ENCODE measurements around the gene BICC1. TPM values are rescaled to one million over a fixed set of nuclear protein-coding genes. Genes with fewer than 3 reads are reported as not detected.

BICC1 gene
- total and polyA plus RNA-seq, 2 of the 13 experiments (the other 11 are each of a cell fraction or from before 2014, with no cell fraction given), result 0.18 to 1.5 TPM

DNA sequence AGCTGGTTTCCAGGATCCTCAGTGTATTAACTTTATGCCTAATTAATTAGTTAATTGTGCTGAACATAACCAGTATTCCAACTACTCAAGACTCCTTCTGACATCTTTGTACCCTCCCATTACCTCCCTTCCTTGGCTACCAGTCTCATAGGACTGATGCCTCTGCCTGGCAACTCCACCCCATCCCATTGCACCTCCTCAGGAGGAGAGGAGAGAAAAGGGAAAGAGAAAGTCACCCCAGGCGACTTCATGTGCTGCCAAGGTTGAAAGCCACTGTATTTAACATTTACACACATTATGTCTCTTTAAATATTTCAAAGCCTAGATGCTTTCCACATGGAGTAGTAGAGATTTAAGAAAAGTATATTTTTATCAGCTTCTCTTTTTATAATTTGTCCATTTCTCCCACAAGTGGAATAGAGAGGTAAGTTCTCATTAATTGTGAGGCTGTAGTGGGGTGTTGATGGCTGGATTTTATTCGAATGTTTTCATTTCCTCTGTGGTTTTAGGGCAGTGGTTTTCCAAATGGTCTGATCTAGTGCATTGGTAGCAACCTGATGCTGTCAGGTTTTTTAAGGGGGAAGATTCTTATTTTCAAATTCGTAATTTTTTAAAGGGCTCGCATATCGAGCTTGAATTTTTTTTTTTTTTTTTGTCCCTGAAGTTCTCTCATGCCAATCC is 148.0 kb downstream of the BICC1 start (continued):
- TF ChIP-seq ZNF484 (CRISPR knock-in tag; IDR thresholded peaks at IDR 0.05; ENCODE audit: borderline replicate concordance, low read depth) (no peak), ZNF10 (CRISPR knock-in tag; IDR thresholded peaks at IDR 0.05; ENCODE audit: borderline replicate concordance, low read depth) (no peak), ZMYM2 (CRISPR knock-in tag; IDR thresholded peaks at IDR 0.05) (no peak)
- TF ChIP-seq, protein P1, sequence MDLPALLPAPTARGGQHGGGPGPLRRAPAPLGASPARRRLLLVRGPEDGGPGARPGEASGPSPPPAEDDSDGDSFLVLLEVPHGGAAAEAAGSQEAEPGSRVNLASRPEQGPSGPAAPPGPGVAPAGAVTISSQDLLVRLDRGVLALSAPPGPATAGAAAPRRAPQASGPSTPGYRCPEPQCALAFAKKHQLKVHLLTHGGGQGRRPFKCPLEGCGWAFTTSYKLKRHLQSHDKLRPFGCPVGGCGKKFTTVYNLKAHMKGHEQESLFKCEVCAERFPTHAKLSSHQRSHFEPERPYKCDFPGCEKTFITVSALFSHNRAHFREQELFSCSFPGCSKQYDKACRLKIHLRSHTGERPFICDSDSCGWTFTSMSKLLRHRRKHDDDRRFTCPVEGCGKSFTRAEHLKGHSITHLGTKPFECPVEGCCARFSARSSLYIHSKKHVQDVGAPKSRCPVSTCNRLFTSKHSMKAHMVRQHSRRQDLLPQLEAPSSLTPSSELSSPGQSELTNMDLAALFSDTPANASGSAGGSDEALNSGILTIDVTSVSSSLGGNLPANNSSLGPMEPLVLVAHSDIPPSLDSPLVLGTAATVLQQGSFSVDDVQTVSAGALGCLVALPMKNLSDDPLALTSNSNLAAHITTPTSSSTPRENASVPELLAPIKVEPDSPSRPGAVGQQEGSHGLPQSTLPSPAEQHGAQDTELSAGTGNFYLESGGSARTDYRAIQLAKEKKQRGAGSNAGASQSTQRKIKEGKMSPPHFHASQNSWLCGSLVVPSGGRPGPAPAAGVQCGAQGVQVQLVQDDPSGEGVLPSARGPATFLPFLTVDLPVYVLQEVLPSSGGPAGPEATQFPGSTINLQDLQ (CRISPR knock-in tag; IDR thresholded peaks at IDR 0.05), result no peak

DNA sequence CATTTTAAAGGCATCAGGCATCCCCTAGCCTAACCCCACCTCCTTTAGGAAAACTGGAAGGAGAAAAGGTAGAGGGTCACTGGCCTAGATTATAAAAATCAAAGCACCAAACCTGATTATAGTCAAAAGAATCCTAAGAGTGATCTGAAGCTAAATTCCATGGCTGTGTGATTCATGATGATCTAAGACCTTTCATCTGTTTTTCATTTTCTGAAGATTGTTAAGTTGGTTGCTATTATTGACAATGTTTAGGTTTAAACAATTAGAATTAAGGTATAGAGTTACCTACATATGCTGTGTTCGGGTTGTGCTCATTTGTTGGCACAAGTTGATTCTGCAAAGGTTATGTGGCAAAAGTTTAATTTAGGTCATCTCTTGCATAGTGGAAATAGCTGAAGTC is 148.7 kb downstream of the BICC1 start:
- ChIA-PET CTCF (ENCODE audit: low intra/inter-chr PET ratio, low total read pairs) (no interaction called here), POLR2A (no interaction called here)
- peaks cover 23% of the 10 kb centered on the region for H3K4me1 ChIP-seq (ENCODE audit: insufficient read depth, low read length)
- no peak overlapping the region for H3K9ac ChIP-seq (ENCODE audit: insufficient read depth, low read depth, low read length)
- ATAC-seq, result no peak
- H3K79me2 ChIP-seq (ENCODE audit: insufficient read depth, low read length), result no peaks in the 10 kb centered on the region
- TF ChIP-seq ZNF253 (CRISPR knock-in tag; IDR thresholded peaks at IDR 0.05; ENCODE audit: borderline replicate concordance), result no peak
- TF ChIP-seq ZNF256 (CRISPR knock-in tag; conservative IDR thresholded peaks at IDR 0.05), result no peak
- TF ChIP-seq, protein P2, sequence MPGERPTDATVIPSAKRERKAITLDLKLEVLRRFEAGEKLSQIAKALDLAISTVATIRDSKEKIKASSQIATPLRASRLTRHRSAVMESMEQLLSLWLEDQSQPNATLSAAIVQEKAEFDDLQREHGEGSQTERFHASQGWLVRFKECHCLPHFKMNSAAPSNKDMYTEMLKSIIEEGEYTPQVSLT (CRISPR knock-in tag; IDR thresholded peaks at IDR 0.05; ENCODE audit: borderline replicate concordance, low read depth), result no peak
- no peak for TF ChIP-seq IRX3 (CRISPR knock-in tag; IDR thresholded peaks at IDR 0.05; ENCODE audit: borderline replicate concordance, low read depth)
- TF ChIP-seq ZNF644 (CRISPR knock-in tag; IDR thresholded peaks at IDR 0.05; ENCODE audit: low read depth), result no peak
- TF ChIP-seq, protein P3, sequence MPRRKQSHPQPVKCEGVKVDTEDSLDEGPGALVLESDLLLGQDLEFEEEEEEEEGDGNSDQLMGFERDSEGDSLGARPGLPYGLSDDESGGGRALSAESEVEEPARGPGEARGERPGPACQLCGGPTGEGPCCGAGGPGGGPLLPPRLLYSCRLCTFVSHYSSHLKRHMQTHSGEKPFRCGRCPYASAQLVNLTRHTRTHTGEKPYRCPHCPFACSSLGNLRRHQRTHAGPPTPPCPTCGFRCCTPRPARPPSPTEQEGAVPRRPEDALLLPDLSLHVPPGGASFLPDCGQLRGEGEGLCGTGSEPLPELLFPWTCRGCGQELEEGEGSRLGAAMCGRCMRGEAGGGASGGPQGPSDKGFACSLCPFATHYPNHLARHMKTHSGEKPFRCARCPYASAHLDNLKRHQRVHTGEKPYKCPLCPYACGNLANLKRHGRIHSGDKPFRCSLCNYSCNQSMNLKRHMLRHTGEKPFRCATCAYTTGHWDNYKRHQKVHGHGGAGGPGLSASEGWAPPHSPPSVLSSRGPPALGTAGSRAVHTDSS (CRISPR knock-in tag; conservative IDR thresholded peaks at IDR 0.05), result no peak
- TF ChIP-seq TEAD2 (CRISPR knock-in tag; IDR thresholded peaks at IDR 0.05), result no peak
- TF ChIP-seq, protein P4, sequence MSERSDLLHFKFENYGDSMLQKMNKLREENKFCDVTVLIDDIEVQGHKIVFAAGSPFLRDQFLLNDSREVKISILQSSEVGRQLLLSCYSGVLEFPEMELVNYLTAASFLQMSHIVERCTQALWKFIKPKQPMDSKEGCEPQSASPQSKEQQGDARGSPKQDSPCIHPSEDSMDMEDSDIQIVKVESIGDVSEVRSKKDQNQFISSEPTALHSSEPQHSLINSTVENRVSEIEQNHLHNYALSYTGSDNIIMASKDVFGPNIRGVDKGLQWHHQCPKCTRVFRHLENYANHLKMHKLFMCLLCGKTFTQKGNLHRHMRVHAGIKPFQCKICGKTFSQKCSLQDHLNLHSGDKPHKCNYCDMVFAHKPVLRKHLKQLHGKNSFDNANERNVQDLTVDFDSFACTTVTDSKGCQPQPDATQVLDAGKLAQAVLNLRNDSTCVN (CRISPR knock-in tag; IDR thresholded peaks at IDR 0.05; ENCODE audit: borderline replicate concordance), result no peak
- no peak overlapping the region for H3K4me3 ChIP-seq (replicated peaks in 1 of 3; ENCODE audit: insufficient read depth in 1 of 3, low read depth in 2 of 3, low read length in 3 of 3)
- no peak overlapping the region for H3K4me2 ChIP-seq (ENCODE audit: low read depth, low read length)
- no peaks in the 10 kb centered on the region for H3K36me3 ChIP-seq (replicated peaks in 1 of 2; ENCODE audit: control insufficient read depth in 1 of 2, insufficient read depth in 2 of 2, low read length in 2 of 2)
- peaks cover 15% of the 10 kb centered on the region; the same call in 1 of the 2 replicates for H3K9me3 ChIP-seq (ENCODE audit: low read length)
- no peaks in the 10 kb centered on the region for H4K20me1 ChIP-seq (ENCODE audit: insufficient read depth, low read length)
- no peak overlapping the region for H3K27ac ChIP-seq (ENCODE audit: extremely low read length, insufficient read depth, low read length)
- WGBS (ENCODE audit: low lambda C conversion rate), result 82% methylated on average over 1 of the region's 1 CpG
- H3K27me3 ChIP-seq (ENCODE audit: control insufficient read depth in 1 of 2, insufficient read depth in 2 of 2, low read length in 2 of 2), result no peaks in the 10 kb centered on the region
- intact Hi-C loops (cut with micrococcal nuclease; ENCODE audit: unreplicated experiment), result loop anchor here (5.0 kb wide), 1 partner anchor 129 kb away; no protein-coding TSS in a partner anchor
- no peak overlapping the region for H2AFZ ChIP-seq (ENCODE audit: low read length)
- no peak for DNase-seq (ENCODE audit: low spot score)
- in situ Hi-C loops (cut with HindIII; ENCODE audit: extremely low pct_ligation_motif_present, low pct_unique_long_range_greater_than_20kb), result no loop called here
- no TSS peak for BruUV-seq (replicated peaks)
- no peak for FAIRE-seq
